GM10266 (cell line): Measurements from ENCODE around the gene GLT1D1.

Experiments
- DNase-seq: peaks from one replicate; pipeline ENCODE4 v3.0.0; 2012; ENCODE audit errors: extremely low spot score
- TF ChIP-seq, protein P1 (sequence below): IDR thresholded peaks from 2 replicates; pipeline ENCODE4 v1.5.1; 2012; ENCODE audit warnings: mild to moderate bottlenecking, low read depth; ENCODE audit not compliant: control insufficient read depth, insufficient read depth; ENCODE audit errors: missing control alignments

The GLT1D1 gene

GRCh38 chr12:128970110-128970509 lies 116.8 kb downstream of the GLT1D1 start:
- no peak for DNase-seq
- TF ChIP-seq, protein P1, sequence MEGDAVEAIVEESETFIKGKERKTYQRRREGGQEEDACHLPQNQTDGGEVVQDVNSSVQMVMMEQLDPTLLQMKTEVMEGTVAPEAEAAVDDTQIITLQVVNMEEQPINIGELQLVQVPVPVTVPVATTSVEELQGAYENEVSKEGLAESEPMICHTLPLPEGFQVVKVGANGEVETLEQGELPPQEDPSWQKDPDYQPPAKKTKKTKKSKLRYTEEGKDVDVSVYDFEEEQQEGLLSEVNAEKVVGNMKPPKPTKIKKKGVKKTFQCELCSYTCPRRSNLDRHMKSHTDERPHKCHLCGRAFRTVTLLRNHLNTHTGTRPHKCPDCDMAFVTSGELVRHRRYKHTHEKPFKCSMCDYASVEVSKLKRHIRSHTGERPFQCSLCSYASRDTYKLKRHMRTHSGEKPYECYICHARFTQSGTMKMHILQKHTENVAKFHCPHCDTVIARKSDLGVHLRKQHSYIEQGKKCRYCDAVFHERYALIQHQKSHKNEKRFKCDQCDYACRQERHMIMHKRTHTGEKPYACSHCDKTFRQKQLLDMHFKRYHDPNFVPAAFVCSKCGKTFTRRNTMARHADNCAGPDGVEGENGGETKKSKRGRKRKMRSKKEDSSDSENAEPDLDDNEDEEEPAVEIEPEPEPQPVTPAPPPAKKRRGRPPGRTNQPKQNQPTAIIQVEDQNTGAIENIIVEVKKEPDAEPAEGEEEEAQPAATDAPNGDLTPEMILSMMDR, result no peak

DNA sequence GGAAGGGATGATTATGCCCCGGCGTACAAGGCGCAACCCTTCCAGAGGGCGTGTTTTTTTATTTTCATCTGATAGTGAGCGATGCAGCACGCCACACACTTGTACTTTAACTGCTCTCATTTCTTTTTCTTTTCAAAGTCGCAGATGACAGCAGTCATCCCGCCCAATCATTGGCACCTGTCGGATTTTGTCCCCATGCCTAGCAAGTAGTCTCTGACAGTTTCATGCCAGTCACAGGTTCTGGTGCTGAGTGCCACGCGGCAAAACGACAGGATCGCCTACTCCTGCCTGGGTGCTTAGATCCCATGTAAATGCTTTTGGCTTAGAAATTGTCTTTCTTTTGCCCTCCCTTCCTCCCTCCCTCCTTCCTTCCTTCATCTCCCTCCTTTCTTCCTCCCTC lies 117.7 kb downstream of the GLT1D1 start:
- DNase-seq, result no peak
- TF ChIP-seq, protein P1, result no peak

DNA sequence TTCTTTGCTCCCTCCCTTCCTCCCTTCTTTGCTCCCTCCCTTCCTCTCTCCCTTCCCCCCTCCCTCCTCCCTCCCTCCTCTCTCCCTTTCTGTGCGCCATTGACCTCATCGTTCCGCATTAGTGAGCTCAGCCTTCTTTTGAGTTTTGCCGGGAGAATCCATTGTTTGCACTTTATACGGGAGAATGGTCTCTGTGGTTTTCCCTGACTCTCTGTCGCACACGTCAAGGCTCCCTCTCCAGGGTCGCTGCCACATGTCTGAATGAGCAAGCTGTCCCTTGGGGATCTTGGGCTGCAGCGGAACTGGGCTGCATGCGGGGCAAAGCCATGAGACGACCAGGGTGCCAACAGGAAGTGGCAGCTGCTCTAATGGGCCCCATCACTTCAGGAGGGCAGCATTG lies 118.5 kb downstream of the GLT1D1 start:
- DNase-seq, result no peak
- TF ChIP-seq, protein P1, result no peak

GRCh38 chr12:128973883-128974681 lies 120.8 kb downstream of the GLT1D1 start:
- no peak for DNase-seq
- TF ChIP-seq, protein P1, result no peak

GRCh38 chr12:128974881-128975280 lies 121.6 kb downstream of the GLT1D1 start:
- TF ChIP-seq, protein P1, result no peak
- no peak for DNase-seq

GRCh38 chr12:128976120-128976738 lies 123.0 kb downstream of the GLT1D1 start:
- TF ChIP-seq, protein P1, result peak; percentile 16

DNA sequence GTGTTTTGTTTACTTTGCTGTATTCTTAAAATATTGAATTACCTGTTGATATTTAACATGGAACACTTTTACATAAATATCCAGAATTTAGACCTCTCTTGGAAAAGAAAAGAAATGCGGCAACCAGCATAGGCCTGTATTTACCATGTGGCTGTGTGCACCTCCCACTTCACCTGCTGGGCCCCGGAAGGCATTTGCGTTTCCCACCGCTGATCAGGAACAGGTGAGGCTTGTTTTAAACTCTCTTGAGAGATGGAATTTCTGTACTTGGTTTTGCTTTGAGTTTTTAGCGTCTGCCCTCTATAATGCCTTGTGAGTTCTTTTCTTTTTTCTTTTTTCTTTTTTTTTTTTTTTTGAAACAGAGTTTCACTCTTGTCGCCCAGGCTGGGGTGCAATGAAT lies 124.2 kb downstream of the GLT1D1 start:
- no peak for DNase-seq
- TF ChIP-seq, protein P1, result no peak

More at GRCh38 chr12:128976120-128976738, 123.0 kb downstream of the GLT1D1 start:
- no peak for DNase-seq
